GM15510 (cell line): Measurements from ENCODE around the gene SLC22A12.

Experiments
- POLR2A ChIP-seq: IDR thresholded peaks from 3 replicates; pipeline ENCODE4 v1.6.1; 2011; ENCODE audit warnings: borderline replicate concordance; ENCODE audit not compliant: insufficient read length; ENCODE audit errors: extremely low read depth

Gene SLC22A12

DNA sequence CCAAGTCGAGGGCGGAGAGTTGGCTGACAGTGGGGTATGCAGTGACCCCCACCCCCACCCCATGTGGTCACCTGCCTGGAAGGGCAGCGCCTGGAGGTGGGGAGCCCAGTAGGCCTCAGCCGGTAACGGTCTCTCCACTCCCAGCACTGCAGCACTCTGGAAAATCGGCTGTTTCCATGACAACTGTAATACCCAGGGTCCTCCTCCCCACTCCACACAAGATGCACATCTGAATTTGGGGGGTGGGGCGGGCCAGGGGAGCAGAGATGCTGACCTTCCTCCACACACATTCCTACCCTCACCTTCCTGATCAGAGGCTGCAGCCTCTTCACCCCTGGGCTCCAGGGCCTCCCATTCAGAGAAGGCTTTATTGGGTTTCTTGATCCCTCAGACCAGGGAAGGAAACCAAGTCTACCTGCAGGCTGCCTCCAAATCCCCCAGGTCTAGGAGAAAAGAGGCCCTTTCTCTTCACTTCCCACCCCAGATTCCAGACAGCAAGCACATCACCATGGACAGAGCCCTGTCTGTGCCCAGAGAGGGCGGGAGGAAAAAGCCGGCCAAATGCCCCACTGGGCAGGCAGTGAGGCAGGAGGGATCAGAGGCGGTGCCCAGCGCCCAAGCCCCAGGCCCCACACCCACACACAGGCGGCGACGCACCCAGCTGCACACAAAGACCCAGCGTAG, 46.5 kb downstream of the SLC22A12 start:
- TF ChIP-seq POLR2A, result no peak

DNA sequence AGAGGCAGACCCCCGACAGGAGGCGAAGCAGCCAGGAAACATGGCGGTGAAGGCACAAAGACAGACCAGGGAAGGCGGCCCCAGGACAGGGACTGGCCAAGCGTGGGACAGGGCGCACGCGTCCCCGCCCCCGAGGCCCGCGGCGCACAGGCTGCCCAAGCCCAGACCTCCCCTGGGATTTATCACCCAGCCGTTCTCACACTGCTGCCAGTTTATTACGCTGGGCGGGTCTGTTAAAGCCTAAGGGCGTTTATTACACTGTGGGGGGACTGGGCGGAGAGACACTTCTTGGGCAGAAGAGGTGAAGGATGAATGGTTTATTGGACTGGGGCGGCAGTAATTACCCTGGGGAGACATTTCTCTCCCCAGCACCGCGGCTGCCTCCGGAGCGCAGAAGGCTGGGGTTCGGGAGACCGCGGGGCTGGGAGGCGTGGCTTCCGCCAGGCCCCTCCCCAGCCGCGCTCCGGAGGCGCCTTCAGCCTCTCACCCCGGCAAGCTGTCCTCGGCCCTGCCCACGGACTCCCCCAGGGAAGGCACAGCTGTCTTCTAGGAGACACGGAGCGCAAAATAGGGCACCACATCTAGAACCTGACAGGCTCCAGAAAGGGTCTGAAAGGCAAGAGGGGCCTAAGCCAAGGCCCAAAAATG, 47.1 kb downstream of the SLC22A12 start:
- TF ChIP-seq POLR2A, result no peak

DNA sequence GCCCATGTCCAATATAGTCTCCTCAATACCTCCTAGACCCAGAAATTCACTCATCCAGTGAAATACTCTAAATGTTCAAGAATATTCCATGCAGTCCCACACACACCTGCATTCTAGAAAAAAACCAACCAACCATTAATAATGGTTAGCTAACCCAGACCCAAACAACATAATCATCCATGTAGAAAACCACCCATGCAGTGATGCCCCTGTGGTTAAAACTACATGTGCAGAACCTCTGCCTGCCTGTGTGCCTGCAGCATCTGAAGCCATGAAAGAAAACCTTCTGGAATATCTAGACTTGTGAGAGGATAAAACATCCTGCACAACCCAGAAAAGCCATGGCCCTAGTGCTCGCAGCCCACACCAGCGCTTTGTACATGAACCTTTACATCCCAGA, 47.8 kb downstream of the SLC22A12 start:
- TF ChIP-seq POLR2A, result no peak

DNA sequence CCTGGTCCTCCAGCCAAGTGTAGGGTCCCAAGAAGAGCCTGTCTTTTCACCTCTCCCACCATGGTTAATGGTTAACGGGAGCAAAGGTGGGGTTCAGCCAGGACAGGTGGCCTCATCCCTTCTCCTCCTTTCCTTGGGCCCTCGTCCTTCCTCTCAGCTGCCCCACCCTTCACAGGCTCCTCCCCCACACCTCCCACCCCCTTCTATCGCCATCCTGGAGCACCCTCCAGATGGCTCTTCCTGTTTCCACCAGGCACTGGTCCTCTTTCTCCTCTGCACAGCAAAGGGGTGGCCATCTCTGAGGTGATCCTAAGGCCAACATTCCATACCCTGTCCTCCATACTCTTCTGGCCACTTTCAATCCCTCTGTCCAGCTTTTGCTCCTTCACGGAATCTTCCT, 48.9 kb downstream of the SLC22A12 start:
- no peak for TF ChIP-seq POLR2A

DNA sequence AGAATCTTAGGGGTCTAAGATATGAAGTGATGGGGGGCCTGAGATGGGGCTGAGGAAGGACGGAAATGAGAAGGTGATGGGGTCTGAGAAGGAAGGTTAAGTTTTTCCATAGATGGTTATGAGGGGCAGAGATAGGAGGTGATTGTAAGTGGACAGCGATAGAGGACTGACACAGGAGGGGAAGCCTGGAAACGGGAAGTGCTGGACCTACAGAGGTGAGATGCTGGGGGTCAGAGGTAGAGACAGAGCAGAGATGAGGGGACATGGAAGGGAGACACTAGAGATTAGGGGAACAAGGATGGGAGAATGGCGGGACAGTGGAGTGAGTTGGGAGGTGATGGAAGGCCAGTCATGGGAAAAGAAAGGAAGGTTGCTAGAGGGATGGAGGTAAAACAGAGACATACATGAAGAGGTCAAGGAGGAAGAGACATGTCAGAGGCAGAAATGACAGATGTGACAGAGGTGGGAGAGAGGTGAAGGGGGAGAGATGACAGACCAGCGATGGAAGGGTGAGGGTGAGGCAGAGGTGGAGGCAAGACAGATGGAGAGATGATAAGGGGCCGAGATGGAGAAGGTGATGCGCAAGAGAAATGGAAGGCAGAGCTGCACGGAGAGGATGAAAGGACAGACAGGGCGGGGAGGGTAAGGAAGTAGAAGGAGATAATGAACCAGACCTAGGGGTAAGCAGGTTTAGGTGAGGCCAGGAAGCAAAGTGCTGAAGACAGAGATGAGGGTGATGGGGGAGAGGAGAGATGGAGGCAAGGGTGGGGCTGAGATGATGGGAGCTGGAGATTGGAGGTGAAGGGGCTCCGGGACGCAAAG, 50.8 kb downstream of the SLC22A12 start:
- no peak for TF ChIP-seq POLR2A

DNA sequence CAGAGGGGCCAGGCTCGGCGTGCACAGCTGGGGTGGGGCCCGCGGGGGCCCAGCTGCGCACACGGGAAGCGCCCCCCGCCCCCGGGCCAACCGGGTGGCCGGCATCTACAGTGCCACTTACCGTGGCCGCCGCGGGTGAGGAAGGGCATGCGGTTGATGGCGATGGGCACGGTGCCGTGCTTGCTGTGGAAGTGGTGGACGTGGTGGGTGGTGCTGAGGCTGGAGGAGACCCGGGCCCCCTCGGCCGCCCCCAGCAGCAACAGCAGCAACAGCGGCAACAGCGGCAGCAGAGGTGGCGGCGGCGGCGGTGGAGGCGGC, 51.4 kb downstream of the SLC22A12 start:
- no peak for TF ChIP-seq POLR2A

DNA sequence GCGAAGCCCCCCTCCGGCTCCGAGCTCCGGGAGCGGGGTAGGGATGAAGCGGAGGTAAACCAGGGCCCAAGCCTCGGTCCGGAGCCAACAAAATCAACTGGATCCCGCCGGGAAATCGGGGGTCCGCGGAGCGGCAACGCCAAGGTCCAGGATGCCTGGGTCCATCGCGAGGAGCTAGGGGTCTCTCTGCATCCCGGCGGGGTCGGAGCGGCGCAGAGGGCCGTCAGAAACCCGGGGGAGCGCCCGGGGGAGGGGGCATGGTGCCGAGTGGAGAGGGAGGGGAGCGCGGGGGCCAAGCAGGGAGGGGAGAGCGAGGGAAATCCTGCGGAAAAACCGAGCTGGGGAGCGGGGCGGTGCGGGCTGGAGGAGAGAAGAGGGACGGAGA, 51.8 kb downstream of the SLC22A12 start:
- TF ChIP-seq POLR2A, result no peak

DNA sequence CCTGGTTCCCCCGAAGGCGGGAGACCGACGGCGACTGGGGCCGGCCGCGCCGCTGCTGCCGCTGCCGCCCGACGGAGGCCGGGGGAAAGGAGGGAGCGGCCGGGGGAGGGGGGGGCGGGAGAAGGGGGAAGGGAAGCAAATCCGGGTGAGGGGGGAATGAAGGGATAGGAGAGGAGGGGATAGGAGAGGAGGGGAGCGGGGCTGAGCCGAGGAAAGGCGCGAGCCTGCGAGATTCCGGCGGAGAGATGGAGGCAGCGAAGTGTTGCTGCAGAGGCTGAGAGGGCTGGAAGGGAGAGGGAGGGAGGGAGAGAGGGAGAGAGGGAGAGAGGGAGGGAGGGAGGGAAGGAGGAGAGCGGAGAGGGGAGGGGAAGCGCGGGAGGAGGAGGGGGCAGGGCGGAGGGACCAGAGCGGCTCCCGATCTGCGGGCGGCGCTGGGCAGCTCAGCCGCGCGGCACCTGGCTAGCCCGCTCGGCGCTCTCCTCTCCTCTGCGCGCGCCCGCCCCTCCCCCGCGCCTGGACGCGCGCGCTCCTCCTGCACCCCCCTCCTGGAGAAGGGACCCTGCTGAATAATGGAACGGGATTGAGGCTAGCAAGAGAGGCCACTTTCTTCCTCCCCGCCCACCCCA, 52.3 kb downstream of the SLC22A12 start:
- TF ChIP-seq POLR2A, result no peak

DNA sequence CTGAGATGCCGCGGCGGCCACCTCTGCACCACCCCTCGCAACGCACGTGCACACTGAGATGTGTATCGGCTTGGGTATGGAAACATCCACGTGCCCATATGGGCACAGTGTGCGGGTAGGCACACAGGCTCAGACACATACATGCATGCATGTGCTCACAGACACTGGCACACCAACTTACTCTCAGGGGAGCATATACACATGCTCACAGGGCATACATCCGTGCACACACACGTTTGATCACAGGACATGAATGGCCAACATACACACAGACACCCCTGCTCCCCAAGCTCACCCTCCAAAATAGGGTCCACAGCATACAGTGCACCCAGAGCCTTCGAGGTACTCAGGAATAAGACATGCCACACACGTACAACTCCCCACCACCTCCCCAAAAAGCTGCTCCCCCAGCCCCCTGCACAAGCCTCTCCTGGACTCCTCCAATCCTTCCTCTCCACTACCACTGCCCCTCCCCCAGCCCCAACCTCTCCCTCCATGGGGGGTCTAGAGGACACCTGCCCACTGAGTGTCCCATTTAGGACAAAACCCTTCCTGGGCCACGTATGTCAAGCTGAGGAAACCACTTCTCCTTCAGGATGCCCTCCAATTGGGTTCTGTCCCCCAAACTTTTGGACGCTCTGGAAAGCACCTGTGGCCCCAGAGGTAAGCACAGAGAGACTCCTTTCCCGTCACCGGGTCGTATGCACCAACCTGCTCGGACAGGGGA, 53.1 kb downstream of the SLC22A12 start:
- no peak for TF ChIP-seq POLR2A

DNA sequence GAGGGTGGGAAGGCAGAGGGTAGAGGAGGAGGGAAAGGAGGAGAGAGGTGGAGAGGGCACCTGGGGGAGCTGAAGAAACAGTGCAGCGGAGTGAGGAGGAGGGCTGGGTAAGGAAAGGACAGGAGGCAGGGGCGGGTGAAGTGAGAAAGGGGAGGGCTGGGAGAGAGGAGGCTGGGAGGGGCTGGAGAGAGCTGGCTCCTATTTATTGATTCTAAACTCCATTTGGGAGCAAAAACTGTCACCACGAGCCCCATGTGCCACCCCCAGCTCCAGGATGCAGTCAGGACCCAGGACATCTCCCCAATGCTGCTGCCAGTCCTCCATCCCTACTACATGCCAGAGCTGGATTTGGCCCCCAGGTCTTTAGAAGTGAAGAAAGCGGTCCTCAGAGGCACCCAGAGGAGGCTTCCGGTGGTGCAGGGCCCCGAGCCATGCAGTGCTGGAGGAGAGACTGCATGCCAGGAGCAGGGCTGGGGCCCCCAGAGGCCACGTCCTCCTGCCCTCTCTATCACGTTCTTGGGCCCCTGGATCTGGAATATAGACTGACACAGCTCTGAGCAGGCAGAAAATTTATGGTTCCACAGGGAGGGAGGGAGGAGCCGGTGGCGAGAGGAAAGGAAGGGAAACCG, 53.7 kb downstream of the SLC22A12 start:
- no peak for TF ChIP-seq POLR2A

DNA sequence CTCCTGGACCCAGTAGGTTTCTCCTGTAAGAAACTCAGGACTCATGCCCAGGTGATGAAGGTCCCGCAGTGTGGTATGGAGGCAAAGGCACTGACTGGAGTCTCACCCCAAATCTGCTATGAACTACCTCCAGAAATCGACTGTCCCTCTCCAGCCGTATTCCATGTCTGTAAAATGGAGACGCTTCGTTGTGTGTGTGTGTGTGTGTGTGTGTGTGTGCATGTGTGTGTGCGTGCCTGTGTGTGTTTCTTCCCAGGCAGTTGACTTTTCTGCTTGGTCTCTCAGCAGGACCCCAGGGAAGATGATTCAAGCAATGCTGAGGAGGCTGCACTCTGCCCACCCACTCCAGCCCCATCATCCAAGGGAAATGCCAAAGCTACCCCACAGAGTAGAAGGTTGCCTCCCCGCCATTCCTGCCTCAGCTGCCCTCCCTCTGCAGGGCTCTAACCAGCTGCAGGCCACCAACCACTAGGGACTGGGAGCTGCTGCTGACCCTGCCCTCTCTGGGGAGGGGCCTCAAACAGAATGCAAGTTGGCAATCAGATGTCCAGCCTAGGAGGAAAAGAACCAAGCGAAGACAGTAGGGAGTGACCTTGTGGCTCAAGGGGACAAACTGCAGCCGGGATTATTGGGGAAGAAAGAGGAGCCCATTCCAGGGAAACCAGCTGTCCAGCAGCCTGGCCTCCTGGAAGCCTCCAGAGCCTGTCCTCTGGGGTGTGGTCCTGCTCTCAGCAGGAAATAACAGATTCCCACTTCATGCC, 56.2 kb downstream of the SLC22A12 start:
- TF ChIP-seq POLR2A, result no peak

DNA sequence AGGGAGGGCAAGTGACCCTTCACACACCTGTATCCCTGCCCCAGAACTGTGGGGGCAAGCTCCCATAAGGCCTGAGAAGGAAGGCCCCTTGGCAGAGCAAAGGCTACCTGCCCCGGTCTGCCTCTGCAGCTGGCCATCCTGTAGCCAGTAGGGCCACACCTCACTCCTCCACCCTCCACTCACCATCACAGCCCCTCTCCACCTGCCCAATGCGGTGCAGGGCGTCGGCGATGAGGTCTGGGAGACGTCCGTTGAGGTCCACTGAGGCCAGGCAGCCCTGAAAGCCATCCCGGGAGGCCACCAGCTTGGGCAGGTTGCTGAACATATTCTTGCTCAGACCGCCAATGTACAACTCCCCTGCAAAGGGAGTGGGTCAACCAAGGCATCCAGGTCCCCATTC, 57.5 kb downstream of the SLC22A12 start:
- TF ChIP-seq POLR2A, result no peak

DNA sequence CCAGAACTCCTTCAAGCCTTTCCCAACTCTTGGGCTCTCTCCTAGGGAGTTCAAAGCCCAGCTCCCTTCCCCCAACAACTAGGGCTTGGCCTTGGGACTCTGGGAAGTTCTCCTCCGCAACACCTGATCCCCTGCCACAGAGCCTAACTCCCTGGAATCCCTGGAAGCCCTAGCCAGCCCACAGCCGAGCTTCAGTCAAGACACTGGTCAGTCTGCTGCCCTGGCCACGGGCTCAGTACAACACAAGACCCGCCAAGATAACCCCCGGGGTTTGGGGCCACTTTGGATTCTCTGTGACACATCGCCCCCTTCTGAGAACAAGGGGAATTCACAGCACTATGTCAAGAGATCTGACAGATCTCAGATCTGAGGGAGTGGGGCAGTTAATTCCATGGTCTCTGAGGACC, 58.3 kb downstream of the SLC22A12 start:
- TF ChIP-seq POLR2A, result no peak
